Measurements from ENCODE around the gene SRPRB.

SRPRB gene

DNA sequence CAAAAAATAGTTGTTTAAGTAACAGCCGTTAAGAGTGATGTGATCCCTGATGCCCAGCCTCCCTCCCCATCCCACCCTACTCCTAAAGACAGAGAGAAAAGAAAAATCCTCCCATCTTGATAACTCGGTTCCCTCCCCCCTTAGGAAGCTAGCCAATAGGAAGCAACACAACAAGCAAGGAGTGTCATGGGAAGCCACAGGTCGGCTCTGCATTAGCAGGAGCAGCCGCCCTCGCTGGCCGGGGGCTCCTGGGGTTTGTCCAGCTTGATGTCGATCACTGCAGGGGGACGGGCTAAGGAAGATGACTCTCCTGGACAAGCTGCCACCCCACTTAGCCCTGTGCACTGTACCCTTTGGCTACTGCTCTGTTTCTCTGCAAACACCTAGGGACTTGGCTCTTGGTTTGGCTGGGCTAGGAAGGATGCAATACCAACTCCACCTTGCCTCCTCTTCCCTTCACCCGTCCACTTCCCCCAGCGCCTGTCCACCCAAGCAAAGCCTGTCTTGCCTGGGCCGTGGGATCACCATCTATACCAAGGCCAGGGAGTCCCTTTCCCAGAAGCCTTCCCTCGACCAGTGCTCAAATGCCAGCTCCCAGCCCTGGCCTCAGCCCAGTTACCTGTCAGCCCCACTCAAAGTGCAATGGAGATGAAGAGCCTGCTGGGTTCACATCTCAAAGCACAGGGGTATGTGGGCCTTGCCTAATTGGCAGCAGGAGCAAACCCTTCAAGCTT lies 23.1 kb downstream of the SRPRB start:
- TF ChIP-seq, protein P1, sequence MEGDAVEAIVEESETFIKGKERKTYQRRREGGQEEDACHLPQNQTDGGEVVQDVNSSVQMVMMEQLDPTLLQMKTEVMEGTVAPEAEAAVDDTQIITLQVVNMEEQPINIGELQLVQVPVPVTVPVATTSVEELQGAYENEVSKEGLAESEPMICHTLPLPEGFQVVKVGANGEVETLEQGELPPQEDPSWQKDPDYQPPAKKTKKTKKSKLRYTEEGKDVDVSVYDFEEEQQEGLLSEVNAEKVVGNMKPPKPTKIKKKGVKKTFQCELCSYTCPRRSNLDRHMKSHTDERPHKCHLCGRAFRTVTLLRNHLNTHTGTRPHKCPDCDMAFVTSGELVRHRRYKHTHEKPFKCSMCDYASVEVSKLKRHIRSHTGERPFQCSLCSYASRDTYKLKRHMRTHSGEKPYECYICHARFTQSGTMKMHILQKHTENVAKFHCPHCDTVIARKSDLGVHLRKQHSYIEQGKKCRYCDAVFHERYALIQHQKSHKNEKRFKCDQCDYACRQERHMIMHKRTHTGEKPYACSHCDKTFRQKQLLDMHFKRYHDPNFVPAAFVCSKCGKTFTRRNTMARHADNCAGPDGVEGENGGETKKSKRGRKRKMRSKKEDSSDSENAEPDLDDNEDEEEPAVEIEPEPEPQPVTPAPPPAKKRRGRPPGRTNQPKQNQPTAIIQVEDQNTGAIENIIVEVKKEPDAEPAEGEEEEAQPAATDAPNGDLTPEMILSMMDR (conservative IDR thresholded peaks at IDR 0.05; ENCODE audit: low read length) = no peak
- no peak overlapping the region for H3K4me3 ChIP-seq (ENCODE audit: low read length)
- no peak for DNase-seq (ENCODE audit: low read depth)

DNA sequence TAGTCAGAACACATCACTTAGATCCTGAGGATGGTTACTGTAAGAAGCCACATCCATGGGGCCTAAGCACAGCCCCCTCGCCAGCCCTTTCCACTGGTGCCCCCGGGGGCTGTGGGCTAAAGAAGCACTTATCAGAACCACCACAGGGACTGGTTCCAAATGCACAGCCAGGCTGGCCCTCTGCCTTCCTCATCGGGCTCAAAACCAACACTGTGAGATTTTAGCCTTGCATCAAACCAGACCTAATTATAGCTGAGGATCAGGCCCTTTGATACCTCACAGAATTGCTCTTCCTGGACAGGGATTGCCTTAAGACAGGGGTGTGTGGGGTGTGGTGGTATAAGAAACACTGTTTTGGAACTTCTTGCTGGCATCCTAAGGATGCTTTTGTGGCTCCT lies 23.7 kb downstream of the SRPRB start:
- TF ChIP-seq, protein P1 (conservative IDR thresholded peaks at IDR 0.05; ENCODE audit: low read length) = no peak
- H3K4me3 ChIP-seq (ENCODE audit: low read length) = no peak overlapping the region
- no peak for DNase-seq (ENCODE audit: low read depth)

DNA sequence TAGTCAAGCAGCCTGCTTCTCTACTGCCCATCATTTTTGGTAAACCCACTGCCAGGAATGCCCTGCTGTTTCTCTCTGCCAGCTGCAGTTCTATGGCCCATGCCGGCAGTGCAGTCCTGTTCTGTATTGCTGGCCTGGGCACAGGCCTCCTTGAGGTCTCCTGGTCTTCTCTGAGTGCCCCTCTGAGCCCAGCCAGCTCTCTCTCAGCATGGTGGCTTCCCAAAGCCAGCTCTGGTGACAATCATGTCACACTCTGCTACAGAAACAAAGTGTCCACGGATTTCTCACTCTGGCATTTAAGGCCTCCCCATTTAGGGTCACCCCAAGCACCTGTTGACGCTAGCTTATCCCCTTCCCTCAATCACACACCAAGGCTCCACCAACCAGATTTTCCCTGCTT lies 24.5 kb downstream of the SRPRB start:
- H3K4me3 ChIP-seq (ENCODE audit: low read length) = no peak overlapping the region
- TF ChIP-seq, protein P1 (conservative IDR thresholded peaks at IDR 0.05; ENCODE audit: low read length) = no peak
- DNase-seq (ENCODE audit: low read depth) = no peak

DNA sequence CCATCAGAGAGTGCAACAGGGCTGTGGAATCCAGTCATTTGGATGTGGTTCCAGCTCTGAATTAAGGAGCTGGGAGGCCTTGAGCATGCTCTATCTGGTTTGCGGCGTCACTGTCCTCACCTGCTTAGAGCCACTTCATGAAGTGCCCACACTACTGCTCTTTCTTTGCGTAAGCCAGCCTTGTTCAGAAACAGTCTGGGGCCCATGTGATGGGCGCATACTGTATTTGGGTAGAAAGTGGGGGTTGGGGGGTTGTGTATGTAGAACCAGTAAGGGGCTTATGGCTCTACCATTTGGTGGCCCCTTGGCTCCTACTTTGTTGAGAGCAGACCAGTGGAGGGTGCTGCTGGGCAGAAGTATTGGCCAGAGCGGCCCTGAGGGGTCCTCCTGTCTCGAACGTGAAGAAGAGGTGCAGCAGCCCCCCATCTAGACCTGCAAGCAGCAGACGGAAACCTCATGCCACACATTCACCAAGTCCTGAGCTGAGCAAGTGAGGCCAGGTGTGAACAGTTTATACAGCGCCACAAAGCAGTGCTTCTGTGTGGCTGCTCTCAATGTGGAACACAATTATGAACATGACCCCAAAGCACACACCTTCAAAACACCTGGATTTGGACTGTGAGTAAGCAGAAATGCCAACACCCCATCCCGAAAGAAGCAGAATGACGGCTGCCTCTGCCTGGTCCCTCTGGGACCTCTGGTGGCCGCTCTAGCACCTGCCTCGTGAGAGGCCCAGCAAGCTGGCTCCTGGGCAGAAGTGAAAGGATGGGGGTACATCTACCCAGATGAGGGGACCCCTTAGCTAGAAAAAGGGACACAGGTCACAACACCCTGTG lies 26.6 kb downstream of the SRPRB start:
- H3K4me3 ChIP-seq (ENCODE audit: low read length) = no peak overlapping the region
- TF ChIP-seq, protein P1 (conservative IDR thresholded peaks at IDR 0.05; ENCODE audit: low read length) = no peak
- no peak for DNase-seq (ENCODE audit: low read depth)

DNA sequence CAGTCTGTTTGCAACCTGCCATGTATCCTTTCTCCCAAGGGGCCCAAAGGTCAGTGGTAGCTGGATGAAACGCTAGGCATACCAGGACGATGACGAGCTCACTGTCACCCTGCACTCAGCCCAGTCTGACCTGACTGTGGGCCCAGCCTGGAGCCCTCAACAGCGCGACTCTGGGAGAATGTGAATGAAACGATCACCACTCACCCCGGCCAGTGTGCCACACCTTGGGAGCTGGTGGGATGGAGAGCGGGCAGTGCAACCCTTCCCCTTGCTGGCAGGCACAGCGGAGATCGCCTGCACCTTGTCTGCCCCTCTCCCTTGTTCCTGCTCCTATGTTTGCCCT lies 27.2 kb downstream of the SRPRB start:
- no peak for DNase-seq (ENCODE audit: low read depth)
- TF ChIP-seq, protein P1 (conservative IDR thresholded peaks at IDR 0.05; ENCODE audit: low read length) = no peak
- no peak overlapping the region for H3K4me3 ChIP-seq (ENCODE audit: low read length)

DNA sequence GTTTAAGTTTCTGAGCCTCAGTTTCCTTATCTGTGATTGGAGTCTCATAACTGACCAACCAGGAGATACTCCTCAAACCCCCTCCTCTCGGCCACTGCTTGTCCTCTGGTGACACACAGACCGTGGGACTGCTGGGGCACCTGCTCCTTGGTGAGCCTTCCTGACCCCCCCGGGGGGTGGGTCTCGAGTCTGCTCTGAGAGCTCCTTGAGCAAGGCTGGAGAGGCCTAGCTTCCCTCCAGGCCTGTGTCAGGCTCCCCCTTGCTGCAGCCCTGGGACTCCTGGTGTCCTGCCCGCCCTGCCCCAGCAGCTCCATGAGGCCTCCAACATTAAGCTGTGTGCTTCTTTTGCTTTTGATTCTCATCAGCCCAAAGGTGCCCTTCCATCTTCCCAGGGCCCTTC lies 27.7 kb downstream of the SRPRB start:
- no peak overlapping the region for H3K4me3 ChIP-seq (ENCODE audit: low read length)
- TF ChIP-seq, protein P1 (conservative IDR thresholded peaks at IDR 0.05; ENCODE audit: low read length) = no peak
- DNase-seq (ENCODE audit: low read depth) = no peak
